ENCODE data around the gene ARL4A. TPM values are rescaled to one million over a fixed set of nuclear protein-coding genes. Genes with fewer than 3 reads are reported as not detected.

Gene ARL4A
- total and polyA plus RNA-seq, 2 of the 13 experiments (the other 11 are each of a cell fraction or from before 2014, with no cell fraction given): 10.8 to 25.6 TPM

GRCh38 chr7:12705878-12706277 lies 18.4 kb downstream of the ARL4A start (continued):
- TF ChIP-seq ZBTB14 (CRISPR knock-in tag; IDR thresholded peaks at IDR 0.05) (no peak), RXRB (CRISPR knock-in tag; IDR thresholded peaks at IDR 0.05; ENCODE audit: borderline replicate concordance) (no peak), SMAD9 (CRISPR knock-in tag; IDR thresholded peaks at IDR 0.05) (no peak), SATB2 (CRISPR knock-in tag; IDR thresholded peaks at IDR 0.05) (no peak), DZIP1 (CRISPR knock-in tag; IDR thresholded peaks at IDR 0.05) (no peak), GLI4 (CRISPR knock-in tag; IDR thresholded peaks at IDR 0.05; ENCODE audit: borderline replicate concordance) (no peak), HINFP (CRISPR knock-in tag; IDR thresholded peaks at IDR 0.05; ENCODE audit: low read depth) (no peak), PATZ1 (CRISPR knock-in tag; IDR thresholded peaks at IDR 0.05) (no peak), NCOR1 (IDR thresholded peaks at IDR 0.05; ENCODE audit: borderline replicate concordance, low read length) (no peak)

Measured in HepG2 (cell line).